Stimulated activated CD4-positive, alpha-beta T cell treated with anti-CD3 and anti-CD28 coated beads, TNF-alpha, amount 100 ng/mL, for 48 hours (primary cell): ENCODE results near the gene RIPOR3.
"Not testable (repeated sequence)": the region's sequence is repeated elsewhere in the genome, so short reads cannot be mapped to it uniquely, and the experiment has no call there.

Source experiments
- DNase-seq, 3 donors: peaks; one replicate each; pipeline ENCODE4 v3.0.0-alpha.2; 2020; ENCODE audit warnings: low read depth in 3 of 3

The RIPOR3 gene

DNA sequence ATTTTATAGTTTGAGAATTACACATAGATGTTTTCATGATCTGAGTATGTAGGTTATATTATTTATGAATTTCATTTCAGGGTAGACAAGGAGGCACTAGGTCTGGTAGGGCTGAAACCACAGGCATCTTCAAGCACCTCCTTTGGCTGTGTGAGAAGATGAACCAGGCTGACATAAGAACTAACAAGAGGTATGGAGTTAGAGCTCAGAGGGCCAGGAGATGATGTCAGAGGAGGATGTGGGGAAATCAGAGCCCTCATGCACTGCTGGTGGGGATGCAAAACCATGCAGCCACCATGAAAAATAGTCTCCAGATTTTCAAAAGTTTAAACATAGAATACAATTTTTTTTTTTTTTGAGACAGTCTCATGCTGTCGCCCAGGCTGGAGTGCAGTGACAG lies 13.6 kb upstream of the RIPOR3 start:
- no peak for DNase-seq

DNA sequence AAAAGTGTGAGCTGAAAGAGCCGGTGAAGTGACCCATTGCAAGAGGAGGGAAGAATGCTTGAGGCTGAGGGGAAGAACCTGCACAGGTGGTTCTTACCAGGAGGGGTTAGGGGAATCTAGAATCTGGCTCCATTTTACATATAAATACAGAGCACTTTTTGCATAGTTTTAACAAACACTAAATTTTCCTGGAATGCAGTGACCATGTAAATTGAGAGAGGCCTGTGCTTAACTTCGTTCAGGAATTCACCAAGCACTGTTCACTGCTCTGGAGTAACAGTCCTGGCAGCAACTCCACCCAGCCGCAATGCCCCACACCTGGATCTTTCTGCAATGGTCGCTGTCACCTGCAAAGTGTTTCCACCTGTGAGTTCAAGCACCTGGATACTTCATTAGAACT lies 13.2 kb upstream of the RIPOR3 start:
- no peak for DNase-seq

DNA sequence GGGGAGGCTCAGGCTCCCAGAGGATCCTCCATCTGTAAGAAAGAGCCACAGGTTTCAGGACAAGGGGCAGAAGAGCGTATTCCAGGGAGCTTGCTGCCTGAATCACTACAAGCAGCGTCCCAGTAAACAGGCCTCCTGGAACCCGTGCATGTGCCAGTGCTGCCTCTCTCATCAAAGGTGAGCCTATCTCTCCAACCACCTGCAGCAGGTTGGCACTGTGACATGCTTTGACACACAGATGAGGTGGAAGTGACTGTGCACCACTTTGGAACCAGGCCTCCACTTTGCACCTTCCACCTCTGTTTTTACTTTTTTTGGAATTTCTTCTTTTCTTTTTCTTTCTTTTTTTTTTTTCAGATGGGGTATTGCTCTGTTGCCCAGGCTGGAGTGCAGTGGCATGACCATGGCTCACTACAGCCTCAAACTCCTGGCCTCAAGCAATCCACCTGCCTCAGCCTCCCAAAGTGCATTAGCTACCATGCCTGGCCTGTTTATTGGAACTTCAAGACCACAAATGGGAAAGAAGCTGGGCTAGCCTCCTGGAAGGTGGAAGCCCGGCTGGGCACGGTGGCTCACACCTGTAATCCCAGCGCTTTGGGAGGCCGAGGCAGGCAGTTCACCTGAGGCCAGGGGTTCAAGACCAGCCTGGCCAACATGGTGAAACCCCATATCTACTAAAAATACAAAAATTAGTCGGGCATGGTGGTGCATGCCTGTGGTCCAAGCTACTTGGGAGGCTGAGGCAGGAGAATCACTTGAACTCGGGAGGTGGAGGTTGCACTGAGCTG lies 12.5 kb upstream of the RIPOR3 start:
- not testable (repeated sequence) for DNase-seq

DNA sequence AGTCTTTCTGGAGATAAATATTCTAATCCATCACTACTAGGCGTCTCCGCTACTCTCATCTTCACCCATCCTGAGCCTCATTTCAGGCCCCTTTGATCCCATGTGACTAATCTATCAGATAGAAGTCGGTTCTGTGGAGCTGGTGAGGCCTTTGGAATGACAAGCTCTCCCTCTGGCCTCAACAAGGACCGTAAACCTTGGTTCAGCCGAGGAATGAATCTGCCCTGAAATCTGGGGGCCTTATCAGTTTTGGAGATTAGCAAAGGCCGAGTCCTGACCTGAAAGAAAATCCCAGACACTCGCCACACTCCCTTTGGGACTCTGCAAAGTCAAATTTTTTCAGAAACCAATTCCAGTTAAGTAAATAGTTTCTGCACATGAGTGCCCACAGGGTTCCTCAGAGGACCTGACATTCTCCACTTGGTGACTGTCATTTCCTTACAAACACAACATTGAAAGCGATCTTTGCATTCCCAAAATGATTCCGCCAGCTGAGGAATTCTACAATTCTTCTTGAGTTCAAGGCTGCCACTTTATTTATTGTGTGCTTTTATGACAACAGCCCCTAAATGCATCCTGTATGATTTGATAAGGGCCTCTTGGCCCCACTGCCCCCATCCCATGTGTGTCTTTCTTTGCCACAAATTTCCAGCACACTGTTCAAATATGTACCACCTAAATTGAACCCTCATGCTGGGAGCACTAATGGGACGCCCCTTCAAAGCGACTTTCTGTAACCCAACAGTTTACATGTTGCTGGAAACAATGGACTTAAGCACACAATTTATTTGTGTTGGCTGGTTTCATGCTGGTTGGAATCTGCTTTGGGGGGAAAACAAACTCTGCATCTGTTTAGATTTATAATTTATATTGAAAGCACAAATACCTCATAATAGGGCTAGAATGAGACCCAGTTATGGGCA lies 10.0 kb upstream of the RIPOR3 start:
- DNase-seq, result no peak

DNA sequence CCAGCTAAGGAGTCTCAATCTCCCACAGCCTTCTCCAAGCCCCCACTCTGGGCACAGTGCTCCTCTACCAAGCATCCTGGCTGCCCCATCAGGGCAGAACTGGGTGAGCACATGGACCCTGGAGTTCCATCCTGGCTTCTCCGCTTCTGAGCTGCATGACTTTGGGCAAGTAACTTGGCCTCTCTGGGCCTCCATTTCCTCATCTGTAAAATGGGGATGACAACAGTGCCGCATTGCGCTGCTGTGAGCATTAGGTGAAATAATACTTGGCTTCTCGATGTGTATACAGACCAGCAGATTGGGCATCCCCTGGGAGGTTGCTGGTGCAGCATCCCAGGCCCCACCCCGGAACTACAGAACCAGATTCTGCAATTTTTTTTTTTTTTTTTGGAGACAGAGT lies 8.3 kb upstream of the RIPOR3 start:
- DNase-seq, result no peak

DNA sequence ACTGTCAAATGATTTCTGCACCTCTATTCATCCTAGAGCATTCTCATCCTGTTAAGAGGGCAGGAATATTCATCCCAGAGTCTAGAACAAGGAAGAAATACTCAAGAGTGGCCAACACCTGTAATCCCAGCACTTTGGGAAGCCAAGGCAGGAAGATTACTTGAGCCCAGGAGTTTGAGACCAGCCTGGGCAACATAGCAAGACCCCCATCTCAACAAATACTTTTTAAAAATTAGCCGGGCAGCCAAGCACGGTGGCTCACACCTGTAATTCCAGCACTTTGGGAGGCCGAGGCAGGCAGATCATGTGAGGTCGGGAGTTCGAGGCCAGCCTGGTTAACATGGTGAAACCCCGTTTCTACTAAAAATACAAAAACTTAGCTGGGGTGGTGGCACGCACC lies 6.9 kb upstream of the RIPOR3 start:
- not testable (repeated sequence) for DNase-seq

DNA sequence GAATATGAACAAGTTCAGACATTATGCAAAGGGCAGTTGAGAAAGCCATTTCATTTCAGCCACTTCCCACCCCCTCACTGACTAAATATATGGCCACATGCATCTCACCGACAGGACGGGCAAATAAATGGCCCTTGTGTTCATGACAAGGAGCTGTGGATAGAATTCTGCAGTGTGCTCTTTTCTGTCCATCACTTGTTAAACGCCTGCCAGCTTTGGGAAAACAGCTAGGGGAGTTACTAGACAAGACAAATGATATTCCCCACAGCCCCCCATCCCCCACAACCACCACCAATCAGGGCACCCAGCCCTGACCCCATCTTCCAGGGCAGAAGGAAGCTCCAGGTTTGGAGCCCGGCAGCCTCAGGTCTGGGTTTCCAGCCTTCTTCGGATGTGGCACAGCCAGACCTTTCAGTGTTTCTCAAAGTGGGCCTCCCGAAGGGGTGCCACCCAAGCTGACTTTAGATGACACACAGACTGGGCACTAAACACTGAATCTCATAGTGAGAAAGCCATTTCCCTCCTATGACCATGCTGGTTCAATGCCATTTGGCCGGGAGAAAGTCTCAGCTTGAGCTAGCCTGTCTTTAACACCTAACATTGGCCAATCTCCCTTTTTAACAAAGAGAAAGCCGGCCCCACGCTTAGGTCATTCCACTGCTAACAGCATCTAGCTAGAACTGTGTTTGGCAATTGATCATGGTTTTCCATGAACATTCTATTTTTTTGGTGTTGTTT lies 4.0 kb upstream of the RIPOR3 start:
- no peak for DNase-seq

DNA sequence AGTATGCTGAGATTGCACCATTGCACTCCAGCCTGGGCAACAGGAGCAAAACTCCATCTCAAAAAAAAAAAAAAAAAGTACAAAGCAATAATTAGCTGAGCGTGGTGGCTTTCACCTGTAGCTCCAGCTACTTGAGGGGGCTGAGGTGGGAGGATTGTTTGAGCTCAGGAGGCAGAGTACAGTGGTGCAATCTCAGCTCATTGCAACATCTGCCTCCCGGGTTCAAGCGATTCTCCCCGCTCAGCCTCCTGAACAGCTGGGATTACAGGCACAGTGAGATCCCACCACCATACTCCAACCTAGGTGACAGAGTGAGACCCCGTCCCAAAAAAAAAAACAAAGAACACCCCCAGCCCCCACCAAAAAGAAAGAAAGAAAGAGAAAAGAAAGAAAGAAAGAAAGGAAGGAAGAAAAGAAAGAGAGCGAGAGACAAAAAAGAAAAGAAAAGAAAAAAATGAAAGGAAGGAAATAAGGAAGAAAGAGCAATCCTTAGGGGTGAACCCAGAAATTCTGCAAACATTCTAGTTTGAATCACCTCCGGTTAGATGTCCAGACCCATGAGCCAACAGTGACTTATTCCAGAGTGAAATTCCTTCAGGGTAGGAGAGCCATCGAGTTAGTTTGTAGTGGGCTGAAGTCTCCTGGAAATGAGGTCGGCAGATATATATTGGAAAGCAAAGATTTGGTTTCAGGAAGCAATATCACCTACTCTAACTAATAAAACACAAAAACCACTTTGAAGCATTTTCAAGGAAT lies 3.2 kb upstream of the RIPOR3 start:
- DNase-seq, result no peak

DNA sequence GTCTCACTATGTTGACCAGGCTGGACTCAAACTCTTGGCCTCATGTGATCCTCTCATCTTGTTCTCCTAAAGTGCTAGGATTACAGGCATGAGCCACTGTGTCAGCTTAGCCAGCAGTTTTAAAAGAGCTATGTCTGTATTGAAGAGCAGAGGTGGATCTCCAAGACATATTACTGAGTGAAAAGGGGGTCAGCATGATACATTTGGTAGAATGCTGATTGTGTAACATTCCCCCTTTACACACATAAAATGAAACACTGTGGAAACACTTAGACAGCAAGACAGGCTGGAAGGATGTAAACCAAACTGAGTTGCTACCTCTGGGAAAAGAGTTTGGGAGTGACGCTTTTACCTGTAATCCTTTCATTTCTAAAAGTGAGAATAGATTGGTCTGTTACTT lies 1.7 kb upstream of the RIPOR3 start:
- no peak for DNase-seq

DNA sequence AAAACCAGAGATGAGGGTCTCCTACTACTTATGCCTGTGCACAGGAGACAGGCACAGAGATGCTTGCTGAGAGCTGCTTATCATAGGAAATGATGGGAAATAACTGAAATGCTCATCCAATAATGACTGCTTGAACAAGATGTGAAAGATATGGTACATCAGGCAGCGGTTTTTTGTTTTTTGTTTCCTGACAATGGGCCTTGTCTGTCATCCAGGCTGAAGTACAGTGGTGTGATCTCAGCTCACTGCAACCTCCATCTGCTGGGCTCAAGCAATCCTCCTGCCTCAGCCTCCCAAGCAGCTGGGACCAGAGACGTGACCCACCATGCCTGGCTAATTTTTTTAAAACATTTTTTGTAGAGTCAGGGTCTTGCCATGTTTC lies 1.2 kb upstream of the RIPOR3 start:
- DNase-seq, result no peak

DNA sequence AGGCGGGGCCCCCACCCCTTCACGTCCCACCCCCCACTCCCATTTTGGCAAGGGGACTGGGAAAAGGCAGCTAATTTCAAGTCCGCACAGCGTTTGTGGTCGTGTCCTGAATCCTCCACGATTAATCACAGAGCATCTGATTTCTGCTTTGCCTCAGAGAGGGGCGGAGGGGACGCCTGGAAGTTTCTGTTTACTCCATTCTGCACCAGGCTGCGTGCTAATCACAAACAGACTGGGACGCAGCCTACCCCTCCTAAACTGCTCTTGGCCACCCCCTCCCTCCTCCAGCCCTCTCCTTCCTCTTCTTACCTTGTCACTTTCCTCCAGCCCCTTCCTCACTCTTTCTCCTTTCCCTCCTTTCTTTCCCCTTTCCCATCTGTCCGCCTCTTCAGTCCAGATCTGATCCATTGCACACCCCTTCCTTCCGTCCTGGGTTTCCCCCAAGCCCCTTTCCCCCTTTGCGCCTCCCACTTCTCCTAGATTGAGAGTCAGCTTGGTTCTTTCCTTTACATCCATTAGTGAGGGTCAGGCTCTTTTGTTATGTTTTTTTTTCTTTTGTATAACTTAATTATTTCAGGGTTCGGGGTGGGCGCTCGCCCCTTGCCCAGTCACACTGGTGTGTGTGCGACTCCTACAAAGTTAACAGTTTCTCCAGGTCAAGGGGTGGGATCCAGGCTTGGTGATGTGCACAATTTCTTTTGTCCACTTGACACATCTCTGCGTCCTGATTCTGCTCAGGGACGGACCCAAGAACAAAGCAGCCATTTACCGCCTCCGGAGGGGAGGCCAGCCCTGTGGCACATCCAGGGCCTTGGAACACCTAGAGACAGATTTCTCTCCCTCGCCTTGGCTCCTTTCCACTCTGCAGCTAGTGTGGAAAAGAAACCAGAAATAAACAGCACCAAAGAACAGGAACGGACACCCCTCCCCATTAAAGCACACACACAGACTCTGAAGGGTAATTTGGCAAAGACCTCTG lies 520 bp upstream of the RIPOR3 start:
- no peak for DNase-seq

DNA sequence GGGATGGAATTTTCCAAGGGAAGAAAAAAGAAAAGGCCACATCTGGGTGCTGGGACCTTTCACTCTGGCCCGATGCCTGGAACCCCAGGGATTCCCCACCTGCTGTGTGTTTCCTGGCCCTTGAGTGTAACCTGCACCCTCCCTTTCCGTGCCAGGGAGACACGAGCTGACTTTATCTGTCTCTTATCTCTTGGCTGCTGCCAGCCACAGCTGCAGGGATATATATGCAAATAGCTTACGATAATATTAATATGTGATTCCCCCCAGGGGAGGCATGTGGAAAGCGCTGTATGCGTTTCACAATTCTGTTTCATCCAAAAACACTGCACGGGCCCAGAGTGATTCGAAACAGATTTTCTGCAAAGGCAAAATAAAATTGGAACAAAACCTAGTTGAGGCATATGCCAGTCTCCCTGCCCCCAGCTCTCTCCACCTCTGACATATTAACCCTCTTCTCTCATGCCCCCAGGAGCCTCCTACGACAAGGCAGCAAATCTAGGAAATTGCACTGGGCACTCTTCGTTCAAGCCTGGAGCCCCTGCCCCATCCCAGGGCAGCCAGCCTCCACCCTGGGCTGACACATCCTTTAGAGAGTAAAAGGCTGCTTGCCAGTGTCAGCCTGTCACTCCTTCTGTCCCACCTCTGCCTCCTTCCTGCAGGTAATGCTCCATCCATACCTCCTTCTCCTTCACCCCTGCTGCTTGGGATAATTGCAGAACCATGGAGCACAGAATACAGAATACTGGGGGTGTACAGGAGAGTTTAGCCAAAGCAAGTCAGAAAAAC lies 1.3 kb downstream of the RIPOR3 start:
- no peak for DNase-seq

DNA sequence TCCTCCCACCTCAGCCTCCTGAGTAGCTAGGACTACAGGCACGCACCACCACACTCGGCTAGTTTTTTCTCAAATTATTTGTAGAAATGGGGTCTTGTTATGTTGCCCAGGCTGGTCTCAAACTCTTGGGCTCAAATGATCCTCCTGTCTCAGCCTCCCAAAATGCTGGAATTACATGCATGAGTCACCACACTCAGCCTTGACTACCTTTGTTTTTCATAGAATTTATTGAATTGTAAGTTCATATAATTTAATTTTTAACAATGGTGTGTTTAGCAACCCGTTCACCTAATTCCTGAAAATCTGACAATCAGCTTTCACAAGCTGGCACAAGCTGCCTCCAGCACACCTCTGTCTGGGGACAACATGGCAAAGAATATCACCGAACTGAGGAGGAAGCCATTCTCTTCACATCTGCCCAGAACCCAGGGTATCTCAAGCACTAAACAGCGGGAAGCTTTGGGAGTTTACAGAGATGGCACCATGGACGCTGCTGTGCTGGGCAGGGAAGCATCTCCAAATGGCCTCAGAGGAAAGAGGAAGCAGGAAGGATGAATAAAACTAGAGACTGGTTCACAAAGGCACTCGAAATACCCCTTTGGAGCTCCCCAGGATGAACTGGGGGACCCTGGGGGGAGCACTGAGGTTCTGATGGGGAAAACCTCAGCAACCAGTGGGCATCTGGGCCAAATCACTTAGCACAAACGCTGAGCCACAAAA lies 2.9 kb downstream of the RIPOR3 start:
- DNase-seq, result no peak

DNA sequence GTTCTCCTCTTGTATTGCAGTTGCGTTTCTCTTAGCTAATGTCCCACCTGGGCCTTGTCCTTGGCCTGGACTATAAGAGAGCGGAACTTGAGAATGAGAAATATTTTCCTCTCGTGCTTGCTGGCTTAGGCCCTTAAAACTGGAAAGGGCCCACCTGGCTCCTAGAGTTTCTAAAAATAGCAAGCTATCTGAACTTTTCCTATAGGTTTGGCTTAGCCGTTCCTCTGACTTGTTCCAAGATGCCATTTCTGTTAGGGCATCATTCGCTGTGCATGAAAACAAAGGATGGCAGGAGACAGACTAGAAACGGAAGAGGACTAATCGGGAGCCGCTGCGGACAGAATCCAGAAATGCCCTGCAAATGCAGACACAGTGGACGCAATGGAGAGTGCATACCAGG lies 4.5 kb downstream of the RIPOR3 start:
- no peak for DNase-seq

DNA sequence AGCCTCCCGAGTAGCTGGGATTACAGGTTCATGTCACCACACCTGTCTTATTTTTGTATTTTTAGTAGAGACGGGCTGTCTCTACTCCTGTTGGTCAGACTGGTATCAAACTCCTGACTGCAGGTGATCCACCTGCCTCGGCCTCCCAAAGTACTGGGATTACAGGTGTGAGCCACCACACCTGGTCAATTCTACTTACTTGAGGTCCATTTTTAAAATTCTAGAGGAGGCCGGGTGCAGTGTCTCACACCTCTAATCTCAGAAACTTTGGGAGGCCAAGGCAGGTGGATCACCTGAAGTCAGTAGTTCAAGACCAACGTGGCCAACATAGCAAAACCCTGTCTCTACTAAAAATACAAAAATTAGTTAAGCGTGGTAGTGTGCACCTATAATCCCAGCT lies 7.8 kb downstream of the RIPOR3 start:
- no peak for DNase-seq

DNA sequence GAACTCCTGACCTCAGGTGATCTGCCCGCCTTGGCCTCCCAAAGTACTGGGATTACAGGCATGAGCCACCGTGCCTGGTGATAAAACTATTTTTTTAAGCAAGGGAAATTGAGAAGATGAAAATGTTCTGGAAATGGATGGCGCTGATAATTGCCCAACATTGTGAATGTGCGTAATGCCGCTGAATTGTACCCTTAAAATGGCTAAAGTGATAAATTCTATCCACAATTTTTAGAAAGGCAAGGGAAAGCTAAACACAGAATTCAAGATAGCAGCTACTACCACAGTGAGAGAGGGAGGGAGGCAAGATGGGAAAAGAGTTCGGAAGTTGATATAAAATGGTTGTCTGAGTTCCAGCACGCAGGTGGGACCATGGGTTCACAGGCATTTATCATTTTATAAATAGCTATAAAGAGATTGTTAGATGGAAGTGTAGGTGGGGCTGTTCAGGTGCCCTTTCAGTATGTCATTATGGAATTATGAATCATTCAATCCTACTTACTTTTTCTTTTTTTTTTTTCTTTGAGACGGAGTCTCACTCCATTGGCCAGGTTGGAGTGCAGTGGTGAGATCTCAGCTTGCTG lies 8.3 kb downstream of the RIPOR3 start:
- no peak for DNase-seq

DNA sequence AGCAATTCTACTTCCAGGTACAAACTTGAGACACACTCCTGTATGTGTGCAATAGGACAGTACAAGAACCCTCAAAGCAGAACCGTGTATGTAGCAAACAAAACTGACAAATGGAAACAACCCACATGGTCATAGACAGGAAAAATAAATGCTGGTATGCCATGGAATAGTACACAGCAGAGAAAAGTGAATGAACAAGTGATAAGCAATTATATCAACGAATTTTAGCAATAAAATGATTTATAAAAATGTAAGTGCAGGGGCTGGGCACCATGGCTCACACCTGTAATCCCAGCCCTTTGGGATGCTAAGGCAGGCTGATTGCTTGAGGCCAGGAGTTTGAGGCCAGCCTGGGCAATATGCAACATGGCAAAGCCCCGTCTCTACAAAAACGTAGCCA lies 9.3 kb downstream of the RIPOR3 start:
- no peak for DNase-seq

DNA sequence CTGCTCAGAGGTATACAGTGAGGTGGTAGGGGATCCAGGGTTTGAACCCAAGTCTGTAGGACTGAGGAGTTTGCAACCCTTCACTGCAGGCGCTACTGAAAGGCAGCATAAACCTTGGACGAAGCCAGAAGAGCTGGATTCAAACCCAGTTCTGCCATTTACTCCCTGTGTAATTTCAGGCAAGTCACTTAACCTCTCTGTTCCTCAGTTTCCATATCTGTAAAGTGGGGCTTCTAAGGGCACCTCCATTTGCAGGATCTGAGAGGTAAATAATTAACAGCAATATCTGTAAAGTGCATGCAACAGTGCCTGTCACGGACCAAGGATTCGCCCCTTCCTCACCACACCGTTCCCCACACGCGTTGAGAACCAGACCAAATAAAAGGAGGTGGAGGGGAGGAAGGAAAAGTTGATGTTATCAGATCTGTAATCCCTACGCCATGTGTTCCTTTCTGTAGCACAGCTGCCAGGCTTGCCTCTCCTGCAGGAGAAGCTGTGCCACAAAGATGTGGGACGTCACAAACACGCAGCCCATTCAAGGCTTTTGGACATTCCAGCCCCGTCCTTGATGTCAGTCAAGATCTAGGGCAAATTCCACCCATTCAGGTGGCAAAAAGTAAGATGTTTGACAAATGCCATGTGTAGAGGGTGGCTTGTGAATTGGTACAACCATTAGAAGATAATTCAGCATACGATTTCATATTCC lies 9.8 kb downstream of the RIPOR3 start:
- DNase-seq, result no peak
